Fibroblast of villous mesenchyme (primary cell): ENCODE results near the gene ZCCHC9. TPM values are rescaled to one million over a fixed set of nuclear protein-coding genes. Genes with fewer than 3 reads are reported as not detected.
"Not testable (repeated sequence)": the region's sequence is repeated elsewhere in the genome, so short reads cannot be mapped to it uniquely, and the experiment has no call there.

Experiments used
- DNase-seq: peaks from one replicate; pipeline ENCODE4 v3.0.0-alpha.2; 2010; ENCODE audit warnings: low read depth
- H3K4me3 ChIP-seq: 2 replicates; pipeline ENCODE4 v1.5.1; 2011; ENCODE audit warnings: low read depth, mild to moderate bottlenecking, low read length
- CTCF ChIP-seq: IDR thresholded peaks from 2 replicates; pipeline ENCODE4 v1.5.1; 2012; ENCODE audit warnings: low read depth, mild to moderate bottlenecking, low read length; ENCODE audit not compliant: insufficient read depth
- total RNA-seq: library from RNA; depleted of rRNA; stranded (reverse); fragments of >200 nt; gene quantifications from 2 replicates; pipeline ENCODE4 v1.2.3, GENCODE V29; 2012

ZCCHC9 gene
- total RNA-seq, 1 donor, result 33.7 TPM

- no peak for DNase-seq
- no peak for TF ChIP-seq CTCF
- H3K4me3 ChIP-seq, result no peak overlapping the region
Measured at GRCh38 chr5:81265101-81265500, 36.3 kb upstream of the ZCCHC9 start.

DNA sequence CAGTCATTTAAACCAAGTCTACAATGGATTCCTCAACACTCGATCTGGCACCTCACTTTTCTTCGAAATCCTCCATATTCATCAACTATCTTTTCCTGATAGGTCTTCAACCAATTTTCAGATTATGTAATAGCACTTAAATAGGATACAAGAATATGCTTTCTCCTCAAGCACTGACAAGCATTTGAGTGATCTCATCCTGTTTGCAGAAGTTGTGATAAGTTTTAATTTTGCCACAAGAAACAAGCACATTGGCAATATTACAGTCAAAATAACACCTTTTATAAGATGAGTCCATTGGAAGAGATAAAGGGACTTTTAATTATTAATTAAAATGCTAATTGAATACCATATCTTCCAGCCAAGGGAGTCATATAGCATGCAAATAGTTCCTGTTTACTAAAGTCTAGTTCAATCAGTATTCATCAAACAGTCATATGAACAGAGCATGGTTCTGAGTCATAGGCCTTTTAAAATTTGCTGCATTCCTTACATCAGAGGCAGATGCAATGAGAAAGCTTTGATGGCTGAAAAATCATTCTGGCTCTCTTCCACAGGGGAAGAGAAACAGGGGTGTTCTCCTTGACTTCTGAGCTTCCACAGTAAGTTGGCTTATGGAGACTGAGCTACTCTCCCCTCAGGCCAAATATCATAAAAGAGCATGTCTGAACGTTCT lies 32.7 kb upstream of the ZCCHC9 start:
- no peak for TF ChIP-seq CTCF
- peak; percentile 91 for DNase-seq
- H3K4me3 ChIP-seq, result no peak overlapping the region

GRCh38 chr5:81269751-81270393 lies 31.5 kb upstream of the ZCCHC9 start:
- no peak for DNase-seq
- TF ChIP-seq CTCF, result no peak
- no peak overlapping the region for H3K4me3 ChIP-seq

GRCh38 chr5:81270394-81271027 lies 30.9 kb upstream of the ZCCHC9 start:
- not testable (repeated sequence) for DNase-seq, H3K4me3 ChIP-seq

- TF ChIP-seq CTCF, result no peak
- H3K4me3 ChIP-seq, result no peak overlapping the region
- no peak for DNase-seq
Measured at GRCh38 chr5:81283976-81284375, 17.4 kb upstream of the ZCCHC9 start.

DNA sequence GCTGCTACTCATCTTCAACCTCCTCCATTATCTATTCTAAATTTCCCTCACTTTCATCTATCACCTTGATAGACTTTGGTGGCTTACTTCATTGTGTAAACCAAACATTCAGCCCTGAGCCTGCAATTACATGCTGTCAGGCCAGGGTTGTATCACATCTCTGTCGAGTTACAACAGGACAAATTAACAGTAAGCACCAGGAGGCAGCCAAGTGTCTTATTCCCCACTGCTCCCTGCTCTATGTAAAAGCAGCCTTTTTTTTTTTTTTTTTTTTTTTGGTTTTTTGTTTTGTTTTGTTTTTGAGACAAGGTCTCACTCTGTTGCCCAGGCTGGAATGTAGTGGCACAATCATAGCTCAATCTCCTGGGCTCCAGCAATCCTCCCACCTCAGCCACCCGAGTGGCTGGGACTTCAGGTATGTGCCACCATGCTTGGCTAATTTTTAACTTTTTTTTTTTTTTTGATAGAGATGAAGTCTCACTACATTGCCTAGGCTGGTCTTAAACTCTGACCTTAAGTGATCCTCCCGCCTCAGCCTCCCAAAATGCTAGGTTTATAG lies 15.2 kb upstream of the ZCCHC9 start:
- DNase-seq, result no peak
- TF ChIP-seq CTCF, result no peak
- H3K4me3 ChIP-seq, result no peak overlapping the region

- no peak for TF ChIP-seq CTCF
- DNase-seq, result no peak
- no peak overlapping the region for H3K4me3 ChIP-seq
Measured at GRCh38 chr5:81288021-81288433, 13.4 kb upstream of the ZCCHC9 start.
